ENCODE data around the gene IL17RE.

GRCh38 chr3:9945358-9945757, 42.7 kb downstream of the IL17RE start:
- TF ChIP-seq, protein P1, sequence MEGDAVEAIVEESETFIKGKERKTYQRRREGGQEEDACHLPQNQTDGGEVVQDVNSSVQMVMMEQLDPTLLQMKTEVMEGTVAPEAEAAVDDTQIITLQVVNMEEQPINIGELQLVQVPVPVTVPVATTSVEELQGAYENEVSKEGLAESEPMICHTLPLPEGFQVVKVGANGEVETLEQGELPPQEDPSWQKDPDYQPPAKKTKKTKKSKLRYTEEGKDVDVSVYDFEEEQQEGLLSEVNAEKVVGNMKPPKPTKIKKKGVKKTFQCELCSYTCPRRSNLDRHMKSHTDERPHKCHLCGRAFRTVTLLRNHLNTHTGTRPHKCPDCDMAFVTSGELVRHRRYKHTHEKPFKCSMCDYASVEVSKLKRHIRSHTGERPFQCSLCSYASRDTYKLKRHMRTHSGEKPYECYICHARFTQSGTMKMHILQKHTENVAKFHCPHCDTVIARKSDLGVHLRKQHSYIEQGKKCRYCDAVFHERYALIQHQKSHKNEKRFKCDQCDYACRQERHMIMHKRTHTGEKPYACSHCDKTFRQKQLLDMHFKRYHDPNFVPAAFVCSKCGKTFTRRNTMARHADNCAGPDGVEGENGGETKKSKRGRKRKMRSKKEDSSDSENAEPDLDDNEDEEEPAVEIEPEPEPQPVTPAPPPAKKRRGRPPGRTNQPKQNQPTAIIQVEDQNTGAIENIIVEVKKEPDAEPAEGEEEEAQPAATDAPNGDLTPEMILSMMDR (IDR thresholded peaks at IDR 0.05; ENCODE audit: insufficient read depth, low read length) = no peak
- TF ChIP-seq, protein P2, sequence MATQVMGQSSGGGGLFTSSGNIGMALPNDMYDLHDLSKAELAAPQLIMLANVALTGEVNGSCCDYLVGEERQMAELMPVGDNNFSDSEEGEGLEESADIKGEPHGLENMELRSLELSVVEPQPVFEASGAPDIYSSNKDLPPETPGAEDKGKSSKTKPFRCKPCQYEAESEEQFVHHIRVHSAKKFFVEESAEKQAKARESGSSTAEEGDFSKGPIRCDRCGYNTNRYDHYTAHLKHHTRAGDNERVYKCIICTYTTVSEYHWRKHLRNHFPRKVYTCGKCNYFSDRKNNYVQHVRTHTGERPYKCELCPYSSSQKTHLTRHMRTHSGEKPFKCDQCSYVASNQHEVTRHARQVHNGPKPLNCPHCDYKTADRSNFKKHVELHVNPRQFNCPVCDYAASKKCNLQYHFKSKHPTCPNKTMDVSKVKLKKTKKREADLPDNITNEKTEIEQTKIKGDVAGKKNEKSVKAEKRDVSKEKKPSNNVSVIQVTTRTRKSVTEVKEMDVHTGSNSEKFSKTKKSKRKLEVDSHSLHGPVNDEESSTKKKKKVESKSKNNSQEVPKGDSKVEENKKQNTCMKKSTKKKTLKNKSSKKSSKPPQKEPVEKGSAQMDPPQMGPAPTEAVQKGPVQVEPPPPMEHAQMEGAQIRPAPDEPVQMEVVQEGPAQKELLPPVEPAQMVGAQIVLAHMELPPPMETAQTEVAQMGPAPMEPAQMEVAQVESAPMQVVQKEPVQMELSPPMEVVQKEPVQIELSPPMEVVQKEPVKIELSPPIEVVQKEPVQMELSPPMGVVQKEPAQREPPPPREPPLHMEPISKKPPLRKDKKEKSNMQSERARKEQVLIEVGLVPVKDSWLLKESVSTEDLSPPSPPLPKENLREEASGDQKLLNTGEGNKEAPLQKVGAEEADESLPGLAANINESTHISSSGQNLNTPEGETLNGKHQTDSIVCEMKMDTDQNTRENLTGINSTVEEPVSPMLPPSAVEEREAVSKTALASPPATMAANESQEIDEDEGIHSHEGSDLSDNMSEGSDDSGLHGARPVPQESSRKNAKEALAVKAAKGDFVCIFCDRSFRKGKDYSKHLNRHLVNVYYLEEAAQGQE (IDR thresholded peaks at IDR 0.05; ENCODE audit: insufficient replicate concordance, low read depth) = no peak
- TF ChIP-seq GABPA (IDR thresholded peaks at IDR 0.05; ENCODE audit: low read depth) = no peak

All from HL-60 (cell line).